RPMI7951 (cell line): ENCODE measurements around the gene FBXO15. TPM values are rescaled to one million over a fixed set of nuclear protein-coding genes. Genes with fewer than 3 reads are reported as not detected.
A peak's percentile ranks its signal among the peaks of the same experiment; 100 is the strongest.

ENCODE experiments used
- DNase-seq: peaks from one replicate; pipeline ENCODE4 v3.0.0-alpha.2; 2012; ENCODE audit warnings: low read depth
- total RNA-seq: library from RNA; depleted of rRNA; stranded (reverse); fragments of >200 nt; shearing (Covaris generic); gene quantifications from 2 replicates; pipeline ENCODE4 v1.2.3, GENCODE V29; 2014; rRNA removed

FBXO15 gene
- total RNA-seq: 0.96 and 2.3 TPM in 2 replicates

- peak; percentile 94 for DNase-seq
Measured at GRCh38 chr18:74147779-74148542, at the start of gene FBXO15, which contains the start of gene TIMM21. TSS of gene FBXO15 (minus strand) at chr18:74147834. CDS start at chr18:74147785, 49 bp downstream. TSS of gene TIMM21 (plus strand) at chr18:74148523. CDS start at chr18:74148809, 286 bp downstream.

GRCh38 chr18:74196220-74197119, 48.8 kb upstream of the FBXO15 start:
- peak; percentile 43 for DNase-seq

GRCh38 chr18:74194691-74195090, 47.1 kb upstream of the FBXO15 start:
- DNase-seq: no peak

GRCh38 chr18:74191577-74191976, 43.9 kb upstream of the FBXO15 start:
- DNase-seq: no peak

- DNase-seq: no peak
Measured at GRCh38 chr18:74190086-74190485, 42.5 kb upstream of the FBXO15 start.

- DNase-seq: no peak
Measured at GRCh38 chr18:74186661-74187060, 39.0 kb upstream of the FBXO15 start.

- DNase-seq: peak; percentile 4
Measured at GRCh38 chr18:74185860-74186259, 38.2 kb upstream of the FBXO15 start.

- no peak for DNase-seq
Measured at GRCh38 chr18:74184875-74185274, 37.2 kb upstream of the FBXO15 start.

GRCh38 chr18:74183130-74183529, 35.5 kb upstream of the FBXO15 start:
- no peak for DNase-seq

GRCh38 chr18:74182335-74182734, 34.7 kb upstream of the FBXO15 start:
- DNase-seq: no peak

GRCh38 chr18:74179623-74180199, 32.1 kb upstream of the FBXO15 start:
- DNase-seq: no peak

- no peak for DNase-seq
Measured at GRCh38 chr18:74178884-74179283, 31.2 kb upstream of the FBXO15 start.

- no peak for DNase-seq
Measured at GRCh38 chr18:74175658-74176057, 28.0 kb upstream of the FBXO15 start.

GRCh38 chr18:74173434-74173750, 25.8 kb upstream of the FBXO15 start:
- DNase-seq: no peak

- no peak for DNase-seq
Measured at GRCh38 chr18:74172697-74173433, 25.2 kb upstream of the FBXO15 start.

- peak; percentile 27 for DNase-seq
Measured at GRCh38 chr18:74171910-74172606, 24.4 kb upstream of the FBXO15 start.

- no peak for DNase-seq
Measured at GRCh38 chr18:74166386-74166785, 18.8 kb upstream of the FBXO15 start.

GRCh38 chr18:74163019-74163660, 15.5 kb upstream of the FBXO15 start:
- DNase-seq: no peak

- DNase-seq: no peak
Measured at GRCh38 chr18:74155276-74155675, 7.6 kb upstream of the FBXO15 start.

GRCh38 chr18:74154716-74155115, 7.1 kb upstream of the FBXO15 start:
- no peak for DNase-seq

GRCh38 chr18:74153793-74154192, 6.2 kb upstream of the FBXO15 start:
- no peak for DNase-seq
